Smooth muscle cell (in vitro differentiated cells): ENCODE measurements around the gene ATN1. TPM values are rescaled to one million over a fixed set of nuclear protein-coding genes. Genes with fewer than 3 reads are reported as not detected.

Experiments
- DNase-seq: peaks from one replicate; lab custom pipeline; 2025; ENCODE audit not compliant: unreplicated experiment; lab: John Stamatoyannopoulos, UW
- H2AFZ ChIP-seq: fragments of 200-600 bp; sonication (generic); 2 replicates; pipeline ENCODE4 v1.6.0; 2016; ENCODE audit warnings: antibody characterized with exemption, low read depth, mild to moderate bottlenecking
- H3F3A ChIP-seq: fragments of 200-600 bp; sonication (generic); 2 replicates; pipeline ENCODE4 v1.6.0; 2017; ENCODE audit warnings: antibody characterized with exemption, low read depth
- H3K27ac ChIP-seq: fragments of 200-600 bp; sonication (generic); 2 replicates; pipeline ENCODE4 v1.5.1; 2016; ENCODE audit warnings: low read depth, mild to moderate bottlenecking
- H3K27me3 ChIP-seq: fragments of 200-600 bp; sonication (generic); 2 replicates; pipeline ENCODE4 v1.6.1; 2016; ENCODE audit warnings: low read depth, mild to moderate bottlenecking
- H3K36me3 ChIP-seq: fragments of 200-600 bp; sonication (generic); 2 replicates; pipeline ENCODE4 v1.5.1; 2016; ENCODE audit warnings: low read depth
- H3K4me1 ChIP-seq: fragments of 200-600 bp; sonication (generic); 2 replicates; pipeline ENCODE4 v1.5.1; 2016; ENCODE audit warnings: low read depth
- H3K4me2 ChIP-seq: fragments of 200-600 bp; sonication (generic); 2 replicates; pipeline ENCODE4 v1.6.0; 2016; ENCODE audit warnings: mild to moderate bottlenecking
- H3K4me3 ChIP-seq: fragments of 200-600 bp; sonication (generic); 2 replicates; pipeline ENCODE4 v1.5.1; 2016; ENCODE audit warnings: mild to moderate bottlenecking
- H3K79me2 ChIP-seq: fragments of 200-600 bp; sonication (generic); 2 replicates; pipeline ENCODE4 v1.6.0; 2016; ENCODE audit warnings: low read depth, mild to moderate bottlenecking
- H3K9ac ChIP-seq: fragments of 200-600 bp; sonication (generic); 2 replicates; pipeline ENCODE4 v1.6.0; 2016; ENCODE audit warnings: low read depth
- H3K9me3 ChIP-seq: fragments of 200-600 bp; sonication (generic); replicated peaks from 2 replicates; pipeline ENCODE4 v1.5.1; 2016; ENCODE audit warnings: low read depth
- H4K20me1 ChIP-seq: fragments of 200-600 bp; sonication (generic); 2 replicates; pipeline ENCODE4 v1.6.0; 2016; ENCODE audit warnings: low read depth
- CTCF ChIP-seq: fragments of 200-600 bp; sonication (generic); IDR thresholded peaks from 2 replicates; pipeline ENCODE4 v1.5.1; 2017; ENCODE audit warnings: borderline replicate concordance, mild to moderate bottlenecking, antibody characterized with exemption; ENCODE audit not compliant: insufficient read depth, poor library complexity, severe bottlenecking
- WGBS: methylation state at CpG from one replicate; pipeline ENCODE4 v1.1.7; 2016; ENCODE audit warnings: low lambda C conversion rate; 5-methylcytosine and 5-hydroxymethylcytosine counted together
- polyA plus RNA-seq: library from polyadenylated mRNA; unstranded; fragments of >200 nt; fragmentation: Nextera tagmentation; extraction: Ambion mirVana; gene quantifications from 2 replicates; pipeline ENCODE4 v1.2.1, GENCODE V29; 2016
- total RNA-seq: library from RNA; depleted of rRNA; stranded (reverse); fragments of >200 nt; gene quantifications from 2 replicates; pipeline ENCODE4 v1.2.3, GENCODE V29; 2014

ATN1 gene
- total and polyA plus RNA-seq, 2 experiments from 2014 or later = 28.8 to 30.4 TPM

- H3K4me2 ChIP-seq = peak overlapping the region; percentile 75
- WGBS = 88% methylated on average over 13 of the region's 13 CpGs
- H4K20me1 ChIP-seq = peaks cover 5% of the 10 kb centered on the region
- H3K9ac ChIP-seq = peak overlapping the region; percentile 86
- peaks cover 19% of the 10 kb centered on the region for H3K4me1 ChIP-seq
- peaks cover 23% of the 10 kb centered on the region for H3F3A ChIP-seq
- no peaks in the 10 kb centered on the region for H3K9me3 ChIP-seq
- no peak for DNase-seq
- TF ChIP-seq CTCF = no peak
- H2AFZ ChIP-seq = peak overlapping the region; percentile 71
- H3K4me3 ChIP-seq = peak overlapping the region; percentile 56
- H3K27me3 ChIP-seq = no peaks in the 10 kb centered on the region
- peak overlapping the region; percentile 96 for H3K27ac ChIP-seq
- H3K36me3 ChIP-seq = no peaks in the 10 kb centered on the region
- H3K79me2 ChIP-seq = no peaks in the 10 kb centered on the region
Measured at GRCh38 chr12:6960593-6961277, 33.0 kb downstream of the ATN1 start.

GRCh38 chr12:6961278-6961694 lies 33.5 kb downstream of the ATN1 start:
- DNase-seq = peak; percentile 54
- Histone ChIP-seq H3K4me2 (peak overlapping the region; percentile 75), H3K9ac (peak overlapping the region; percentile 86), H3K79me2 (no peaks in the 10 kb centered on the region), H3K4me1 (peaks cover 19% of the 10 kb centered on the region), H3K9me3 (no peaks in the 10 kb centered on the region), H3K4me3 (peak overlapping the region; percentile 56), H4K20me1 (peaks cover 5% of the 10 kb centered on the region), H3K27me3 (no peaks in the 10 kb centered on the region), H3K36me3 (no peaks in the 10 kb centered on the region), H2AFZ (peak overlapping the region; percentile 71), H3F3A (peaks cover 27% of the 10 kb centered on the region), H3K27ac (peak overlapping the region; percentile 96)
- 26% methylated on average over 24 of the region's 24 CpGs for WGBS
- TF ChIP-seq CTCF = no peak

- Histone ChIP-seq H3K4me3 (peak overlapping the region; percentile 56), H3F3A (peaks cover 32% of the 10 kb centered on the region), H3K9me3 (no peaks in the 10 kb centered on the region), H3K27me3 (no peaks in the 10 kb centered on the region), H3K27ac (peak overlapping the region; percentile 96), H3K4me2 (peak overlapping the region; percentile 75), H3K36me3 (no peaks in the 10 kb centered on the region), H2AFZ (peak overlapping the region; percentile 71), H3K9ac (peak overlapping the region; percentile 86), H3K79me2 (no peaks in the 10 kb centered on the region), H3K4me1 (peaks cover 19% of the 10 kb centered on the region), H4K20me1 (peaks cover 5% of the 10 kb centered on the region)
- TF ChIP-seq CTCF = peak; percentile 47
- peak; percentile 74 for DNase-seq
- 8% methylated on average over 16 of the region's 16 CpGs for WGBS
Measured at GRCh38 chr12:6961695-6962284, 34.0 kb downstream of the ATN1 start.
